HG03457 (cell line): ENCODE data around the gene TMEM37.

Source experiments
- ATAC-seq: cut with Tn5 transposase; IDR thresholded peaks from one replicate; pipeline ENCODE4 v1.9.1; 2021; ENCODE audit warnings: moderate number of reproducible peaks; ENCODE audit not compliant: unreplicated experiment

TMEM37 gene

DNA sequence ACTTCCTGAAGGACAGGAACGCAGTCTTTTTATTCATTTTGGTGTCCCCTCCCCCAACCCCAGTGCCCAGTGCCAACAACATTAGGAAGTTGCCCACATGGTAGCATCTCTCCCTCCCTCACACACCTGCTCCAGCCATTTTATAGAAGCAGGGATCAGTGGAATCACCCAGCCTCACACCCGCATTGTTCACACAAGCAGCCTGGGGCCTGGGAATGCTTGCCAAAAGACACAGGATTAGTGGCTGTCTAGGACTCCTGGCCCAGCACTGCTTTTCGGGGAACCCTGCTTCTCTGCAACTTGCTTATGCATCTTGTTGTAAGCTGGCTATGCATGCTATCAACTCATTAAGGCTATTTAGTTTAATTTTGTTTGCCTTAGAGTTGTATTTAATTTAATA lies 17.9 kb downstream of the TMEM37 start:
- ATAC-seq: no peak

DNA sequence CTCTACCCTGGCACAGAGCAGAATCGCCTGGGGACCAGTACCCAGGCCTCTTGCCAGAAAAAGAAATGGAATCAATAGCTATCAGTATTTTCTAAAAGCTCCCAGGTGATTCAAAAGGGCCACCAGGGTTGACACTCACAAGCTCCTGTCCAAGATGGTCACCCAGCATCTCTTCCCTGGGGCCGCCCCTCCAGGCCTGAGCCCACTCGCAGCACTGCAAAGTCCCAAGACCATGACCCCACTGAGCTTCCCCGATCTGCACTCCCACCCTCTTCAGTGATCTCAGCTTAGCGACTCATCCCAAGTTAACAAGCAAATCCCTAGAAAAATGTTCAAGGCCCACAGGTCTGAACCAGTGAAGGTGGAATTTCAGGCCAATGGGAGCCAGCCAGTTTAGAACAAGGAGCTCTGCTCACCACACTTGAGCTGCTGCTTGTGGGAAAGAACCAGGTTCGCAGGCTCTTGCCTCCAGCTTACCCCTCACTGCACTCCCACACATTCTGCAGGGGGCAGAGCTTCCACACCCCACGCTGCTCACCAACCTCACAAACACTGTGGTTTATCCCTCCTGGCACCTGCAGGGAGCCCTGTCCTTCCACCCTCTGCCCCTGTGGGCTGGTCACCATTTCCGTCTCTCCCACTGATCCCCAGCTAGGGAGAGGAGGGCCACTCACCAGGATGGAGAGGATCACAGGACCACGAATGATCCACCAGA lies 19.8 kb downstream of the TMEM37 start:
- ATAC-seq: no peak

GRCh38 chr2:119453972-119454593 lies 22.4 kb downstream of the TMEM37 start:
- ATAC-seq: no peak

DNA sequence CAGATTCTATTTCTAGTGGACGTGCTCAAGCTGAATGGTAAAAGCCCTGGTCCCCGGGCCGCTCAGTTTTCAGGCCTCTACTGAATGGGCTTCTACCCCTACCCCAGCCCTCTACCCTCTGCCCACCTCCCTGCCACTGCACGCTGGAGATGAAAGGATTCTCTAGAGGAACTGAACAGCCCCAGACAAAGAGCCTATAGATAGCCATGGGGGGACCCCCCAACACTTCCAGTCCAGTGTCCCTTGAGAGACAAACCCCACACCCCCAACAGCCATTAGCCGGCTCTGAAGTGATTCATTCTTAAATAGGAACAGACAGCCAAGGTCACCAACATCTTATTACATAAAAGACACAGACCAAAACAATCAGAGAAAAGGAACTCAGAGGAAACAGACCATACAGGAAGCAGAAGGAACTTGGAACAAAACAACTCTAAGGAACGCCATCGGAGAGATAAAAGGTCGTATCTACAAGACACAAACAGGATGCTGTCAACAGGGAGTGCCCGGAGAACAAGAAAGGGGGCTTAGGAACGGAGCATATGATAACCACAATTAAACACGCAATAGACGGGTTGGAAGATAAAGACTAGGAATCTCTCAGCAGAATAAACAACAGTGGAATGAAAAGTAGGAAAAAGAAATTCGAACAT lies 23.5 kb downstream of the TMEM37 start:
- no peak for ATAC-seq

DNA sequence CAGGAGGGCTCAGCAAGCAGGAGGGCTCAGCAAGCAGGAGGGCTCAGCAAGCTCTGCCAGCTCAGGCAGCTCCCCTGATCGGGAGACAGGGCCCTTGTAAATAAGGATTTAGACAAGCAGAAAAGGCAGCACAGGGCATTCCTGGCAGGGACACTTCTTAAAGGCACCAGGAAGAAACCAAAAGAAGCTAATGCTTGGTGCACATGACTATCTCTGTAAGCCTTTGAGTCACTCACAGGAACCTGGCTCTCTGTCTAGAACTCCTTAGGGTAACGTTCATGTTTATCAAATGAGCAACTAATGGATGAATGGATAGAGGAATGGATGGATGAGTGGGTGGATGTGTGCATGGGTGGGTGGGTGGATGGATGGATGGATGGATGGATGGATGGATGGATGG lies 28.4 kb downstream of the TMEM37 start:
- ATAC-seq: no peak

DNA sequence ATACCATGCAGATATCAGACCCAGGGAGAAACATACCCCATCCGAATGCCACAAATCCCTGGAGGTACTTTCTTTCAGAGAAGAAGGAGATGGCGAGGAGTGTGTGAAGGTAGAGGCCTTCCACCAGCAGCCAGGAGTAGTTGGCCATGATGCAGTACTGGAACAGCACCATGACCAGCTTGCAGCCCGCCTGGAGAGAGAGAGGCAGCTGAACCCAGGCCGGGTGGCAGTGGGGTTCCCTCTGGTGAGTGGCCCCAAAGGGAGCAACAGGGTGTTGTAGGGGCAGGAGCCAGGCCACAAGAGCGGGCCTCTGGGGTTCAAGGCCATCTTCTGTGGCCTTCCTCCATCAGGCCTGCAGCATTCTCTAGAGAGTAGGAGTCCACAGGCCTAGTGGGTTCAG lies 30.2 kb downstream of the TMEM37 start:
- no peak for ATAC-seq

DNA sequence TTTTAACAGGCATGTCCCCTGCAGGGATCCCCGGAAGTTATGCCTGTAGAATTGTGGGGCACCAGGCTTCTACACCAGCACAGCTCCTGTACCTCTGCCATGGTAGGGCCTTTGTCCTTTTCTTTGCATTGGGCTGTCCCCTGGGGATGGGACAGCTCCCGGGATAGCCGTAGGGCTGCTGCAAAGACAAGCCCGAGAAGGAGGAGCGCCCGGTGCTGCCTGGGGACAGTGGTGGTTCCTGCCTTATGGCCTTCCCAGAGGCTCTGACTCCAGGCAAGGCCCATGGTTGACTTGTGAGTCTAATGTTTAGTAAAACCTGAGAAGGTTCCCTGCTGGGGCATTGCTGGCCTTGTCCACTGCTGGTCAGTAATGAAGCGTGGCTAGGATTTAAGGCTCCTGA lies 30.9 kb downstream of the TMEM37 start:
- no peak for ATAC-seq

DNA sequence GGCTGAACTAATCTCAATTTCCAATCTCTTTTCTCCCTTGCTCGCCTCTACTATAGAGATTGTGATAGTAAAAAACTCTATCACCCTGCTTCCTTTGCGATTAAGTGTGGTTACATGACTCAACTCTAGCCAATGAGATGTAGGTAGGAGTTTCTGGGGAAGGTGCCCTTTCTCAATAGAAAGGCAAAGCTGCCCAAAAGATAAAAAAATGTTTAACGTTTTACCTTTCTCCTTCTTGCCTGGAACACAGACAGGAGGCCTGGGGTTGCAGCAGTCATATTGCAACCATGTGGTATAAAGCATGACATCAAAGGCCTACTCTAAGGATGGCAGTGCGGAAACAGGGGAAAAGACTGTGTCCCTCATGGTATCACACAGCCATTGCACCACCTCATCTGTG lies 31.5 kb downstream of the TMEM37 start:
- ATAC-seq: no peak

DNA sequence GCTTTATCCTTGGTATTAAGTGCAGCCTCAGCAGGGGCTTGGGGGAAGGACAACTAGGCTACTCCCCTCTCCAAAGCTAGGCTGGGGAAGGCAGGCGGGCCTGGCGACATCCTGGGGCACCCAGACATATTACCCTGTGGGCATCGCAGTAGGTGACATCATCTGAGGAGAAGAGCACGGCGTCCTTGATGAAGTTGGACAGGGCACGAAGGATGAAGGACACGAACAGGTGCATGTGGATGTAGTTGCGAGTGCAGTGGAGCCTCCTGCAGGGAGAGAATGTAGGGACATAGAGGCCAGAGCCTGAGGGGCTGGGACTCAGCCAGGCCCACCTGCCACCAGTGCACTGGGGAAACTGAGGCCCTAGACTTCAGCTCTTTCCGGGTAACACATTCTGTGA lies 32.3 kb downstream of the TMEM37 start:
- ATAC-seq: no peak

DNA sequence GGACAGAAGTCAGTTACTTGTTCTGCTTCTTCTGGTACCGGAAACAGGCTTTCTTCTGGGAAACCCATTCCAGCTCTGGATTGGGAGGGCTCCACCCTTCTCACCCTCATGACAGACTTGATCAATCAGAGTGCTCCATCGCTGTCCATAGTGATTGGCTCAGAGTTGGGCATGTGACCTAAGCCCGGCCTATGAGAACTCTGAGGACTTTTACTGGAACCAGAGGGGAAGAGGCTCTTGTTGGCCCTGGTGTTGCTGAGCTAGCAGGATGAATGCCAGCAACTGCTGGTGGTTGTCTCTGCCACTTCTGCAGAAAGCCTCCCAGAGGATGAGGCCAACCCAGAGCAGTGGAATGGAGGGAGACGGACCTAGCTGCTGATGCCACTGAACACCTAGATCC lies 33.3 kb downstream of the TMEM37 start:
- ATAC-seq: no peak

DNA sequence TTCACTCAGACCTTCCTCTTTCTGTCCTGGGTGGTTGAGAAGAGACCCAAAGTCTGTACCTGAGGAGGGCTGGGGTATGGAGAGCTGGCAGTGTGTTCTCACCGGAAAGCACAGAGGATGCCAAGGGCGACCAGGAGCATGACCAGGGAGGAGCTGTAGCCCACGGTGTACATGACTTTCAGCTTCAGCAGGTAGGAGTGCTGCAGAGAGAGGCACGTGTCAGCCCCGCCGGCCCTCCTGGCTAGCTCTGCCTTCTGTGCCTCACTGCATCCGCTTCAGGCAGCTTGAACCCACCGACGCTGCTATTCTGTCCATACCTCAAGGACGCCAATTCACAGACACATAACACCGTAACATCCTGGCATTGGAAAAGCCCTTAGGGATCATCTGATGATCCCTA lies 34.0 kb downstream of the TMEM37 start:
- no peak for ATAC-seq

DNA sequence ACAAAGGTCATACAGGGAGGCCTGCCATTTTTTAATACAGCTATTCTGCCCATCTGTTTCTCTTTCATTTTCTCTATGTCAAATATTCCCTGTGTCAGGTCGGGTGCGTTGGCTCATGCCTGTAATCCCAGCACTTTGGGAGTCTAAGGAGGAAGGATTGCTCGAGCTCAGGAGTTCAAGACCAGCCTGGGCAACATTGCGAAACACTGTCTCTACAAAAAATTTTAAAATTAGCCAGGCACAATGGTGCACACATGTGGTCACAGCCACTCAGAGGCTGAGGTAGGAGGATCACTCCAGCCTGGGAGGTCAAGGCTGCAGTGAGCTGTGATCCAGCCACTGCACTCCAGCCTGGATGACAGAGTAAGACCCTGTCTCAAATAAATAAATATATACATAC lies 34.7 kb downstream of the TMEM37 start:
- ATAC-seq: no peak

- ATAC-seq: no peak
Measured at GRCh38 chr2:119468154-119468955, 36.7 kb downstream of the TMEM37 start.

DNA sequence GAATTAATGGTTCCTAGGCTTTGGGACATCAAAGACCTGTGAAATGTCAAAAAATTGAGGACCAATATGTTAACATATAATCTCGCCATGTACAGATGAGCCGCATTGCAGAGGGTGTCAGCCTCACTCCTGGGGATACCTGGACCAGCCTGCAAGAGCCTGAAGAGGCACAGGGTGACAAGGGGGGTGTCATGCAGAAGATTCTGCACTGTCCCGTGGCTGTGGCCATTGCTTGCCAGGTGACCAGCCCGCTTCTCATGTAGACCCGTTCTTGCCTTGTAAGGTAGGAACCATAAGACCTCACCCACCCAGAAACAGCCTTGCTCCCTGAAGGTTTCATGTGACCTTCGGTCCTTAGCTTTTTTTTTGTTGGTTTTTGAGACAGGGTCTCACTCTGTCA lies 37.5 kb downstream of the TMEM37 start:
- no peak for ATAC-seq

GRCh38 chr2:119469661-119470297 lies 38.1 kb downstream of the TMEM37 start:
- no peak for ATAC-seq

- ATAC-seq: no peak
Measured at GRCh38 chr2:119472749-119473148, 41.1 kb downstream of the TMEM37 start.

DNA sequence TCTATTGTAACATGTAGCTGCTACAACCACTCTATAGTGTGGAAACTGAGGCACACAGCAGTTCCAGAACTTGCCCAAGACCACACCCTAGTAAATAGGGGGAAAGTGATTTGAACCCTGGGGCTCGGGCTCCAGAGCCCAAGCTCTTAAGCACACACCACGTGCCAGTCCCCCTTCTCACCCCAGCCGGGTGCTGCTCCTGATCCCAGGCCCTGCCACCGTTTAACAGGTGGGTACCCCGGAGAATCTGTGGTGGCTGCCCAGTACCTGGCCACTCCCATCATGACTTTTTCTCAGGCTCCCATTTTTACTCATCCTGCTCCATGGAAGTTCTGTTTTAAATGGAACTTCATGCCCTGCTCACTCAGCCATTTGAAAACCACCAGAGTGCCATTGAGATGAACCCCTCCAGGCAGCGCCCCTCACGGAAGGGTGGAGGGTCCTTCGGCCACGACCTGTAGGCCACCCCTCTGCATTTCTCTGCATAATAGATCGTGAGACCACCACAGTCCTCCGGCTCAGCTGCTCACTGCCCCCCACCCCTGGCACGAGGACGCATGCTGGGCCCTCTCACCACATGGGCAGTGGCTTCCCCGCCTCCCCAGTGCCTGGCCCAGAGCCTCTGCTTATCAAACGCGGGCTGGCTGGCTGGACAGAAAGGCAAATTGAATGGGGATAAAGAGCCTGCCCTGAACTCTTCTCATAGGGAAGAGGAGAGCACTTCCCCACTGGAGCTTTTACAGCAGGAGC lies 42.1 kb downstream of the TMEM37 start:
- no peak for ATAC-seq

GRCh38 chr2:119474371-119475224 lies 42.9 kb downstream of the TMEM37 start:
- no peak for ATAC-seq

DNA sequence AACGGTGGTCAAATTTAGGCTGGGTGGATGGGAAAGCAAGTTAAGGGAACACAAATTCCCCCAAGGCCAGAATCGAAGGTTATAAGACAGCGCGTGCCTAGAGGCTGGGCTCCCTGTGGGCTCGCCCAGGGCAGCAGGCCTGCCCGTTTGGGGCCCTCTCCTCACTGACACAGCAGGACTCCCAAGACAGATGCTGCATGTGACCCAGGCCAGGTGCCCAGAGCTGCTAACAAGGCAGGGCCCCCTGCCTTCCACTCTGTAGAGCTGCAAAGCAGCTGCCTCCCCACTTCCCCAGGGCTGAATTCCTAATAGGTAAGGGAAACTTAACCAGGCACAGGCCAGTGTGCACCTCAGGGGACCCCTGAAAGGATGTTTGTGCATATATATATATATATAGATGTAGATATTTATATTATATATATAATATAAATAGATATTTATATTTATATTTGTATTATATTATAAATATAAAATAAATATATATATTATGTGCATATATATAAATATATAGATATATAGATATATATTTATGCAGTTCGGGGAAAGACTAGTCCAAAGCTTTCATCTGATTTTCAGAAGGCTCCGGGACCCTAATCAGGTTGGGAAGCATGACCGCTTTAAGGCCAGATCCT lies 43.7 kb downstream of the TMEM37 start:
- ATAC-seq: no peak
